HG03060 (cell line): ENCODE measurements around the gene TBC1D3H.
"Not testable (repeated sequence)": the region's sequence is repeated elsewhere in the genome, so short reads cannot be mapped to it uniquely, and the experiment has no call there.

Source experiments
- ATAC-seq: cut with Tn5 transposase; IDR thresholded peaks from one replicate; pipeline ENCODE4 v1.9.1; 2021; ENCODE audit warnings: low read depth, moderate number of reproducible peaks; ENCODE audit not compliant: unreplicated experiment

The TBC1D3H gene

DNA sequence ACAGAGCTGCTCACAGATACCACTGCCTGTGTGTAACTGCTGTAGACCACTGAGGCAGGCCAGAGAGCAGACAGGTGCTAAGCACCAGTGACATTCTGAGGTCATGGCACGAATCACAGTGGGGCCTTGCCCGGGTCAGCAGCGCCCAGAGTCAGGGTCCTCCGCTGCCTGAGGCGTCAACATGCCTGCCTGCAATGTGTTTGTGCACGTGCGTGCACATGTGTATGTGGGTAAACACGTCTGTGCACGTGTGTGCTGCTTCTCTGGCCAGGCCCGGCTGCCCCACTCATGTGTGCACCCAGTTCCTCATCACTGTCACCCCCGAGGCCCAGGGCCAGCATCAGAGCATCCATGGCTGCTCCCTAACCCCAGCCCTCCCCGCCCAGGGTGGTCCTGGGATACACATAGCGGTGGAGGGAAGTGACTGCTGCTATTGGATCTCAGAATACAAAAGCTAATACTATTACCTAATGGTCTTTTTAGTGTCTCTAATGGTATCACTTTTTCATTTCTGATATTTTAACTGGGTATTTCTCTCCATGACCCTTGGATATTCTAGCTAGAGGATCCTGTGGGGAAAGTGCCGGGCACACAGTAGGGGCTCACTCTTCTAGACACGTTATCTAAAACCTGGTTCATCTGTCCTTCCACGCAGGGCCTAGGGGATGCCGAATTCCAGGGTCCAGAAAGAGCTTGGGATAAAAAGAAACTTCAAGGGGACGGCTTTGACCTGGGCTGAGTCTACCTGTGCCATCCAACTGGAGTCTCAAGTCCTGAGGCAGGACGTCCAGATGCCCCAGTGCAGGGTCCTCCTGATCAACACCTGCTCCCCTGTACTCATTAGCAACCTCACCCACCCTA, at the start of gene TBC1D3H:
Gene TBC1D3H (minus strand): TSS at position 51 of the 861 bp plus-strand sequence. CDS start 1,540 bp downstream, outside the sequence.
- ATAC-seq, result not testable (repeated sequence)

DNA sequence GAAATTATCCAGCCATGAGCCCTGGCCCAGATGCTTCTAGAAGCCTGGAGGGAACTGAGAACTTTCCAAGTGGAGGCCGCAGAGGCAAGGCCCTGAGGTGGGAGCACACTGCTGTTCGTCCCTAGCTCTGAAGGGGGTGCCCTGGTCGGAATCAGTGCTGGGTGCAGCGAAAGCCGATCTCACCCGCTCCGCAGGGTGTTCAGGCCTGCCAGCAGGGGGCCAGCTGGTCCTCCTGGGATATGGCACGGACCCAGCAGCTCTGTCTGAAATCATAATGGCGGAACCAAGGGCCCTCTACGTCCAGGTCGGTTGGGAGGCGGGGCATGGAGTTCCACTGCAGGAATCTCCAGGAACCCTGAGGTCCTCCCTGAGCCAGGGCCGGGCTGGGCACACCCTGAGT, 40.7 kb upstream of the TBC1D3H start:
- ATAC-seq, result not testable (repeated sequence)

DNA sequence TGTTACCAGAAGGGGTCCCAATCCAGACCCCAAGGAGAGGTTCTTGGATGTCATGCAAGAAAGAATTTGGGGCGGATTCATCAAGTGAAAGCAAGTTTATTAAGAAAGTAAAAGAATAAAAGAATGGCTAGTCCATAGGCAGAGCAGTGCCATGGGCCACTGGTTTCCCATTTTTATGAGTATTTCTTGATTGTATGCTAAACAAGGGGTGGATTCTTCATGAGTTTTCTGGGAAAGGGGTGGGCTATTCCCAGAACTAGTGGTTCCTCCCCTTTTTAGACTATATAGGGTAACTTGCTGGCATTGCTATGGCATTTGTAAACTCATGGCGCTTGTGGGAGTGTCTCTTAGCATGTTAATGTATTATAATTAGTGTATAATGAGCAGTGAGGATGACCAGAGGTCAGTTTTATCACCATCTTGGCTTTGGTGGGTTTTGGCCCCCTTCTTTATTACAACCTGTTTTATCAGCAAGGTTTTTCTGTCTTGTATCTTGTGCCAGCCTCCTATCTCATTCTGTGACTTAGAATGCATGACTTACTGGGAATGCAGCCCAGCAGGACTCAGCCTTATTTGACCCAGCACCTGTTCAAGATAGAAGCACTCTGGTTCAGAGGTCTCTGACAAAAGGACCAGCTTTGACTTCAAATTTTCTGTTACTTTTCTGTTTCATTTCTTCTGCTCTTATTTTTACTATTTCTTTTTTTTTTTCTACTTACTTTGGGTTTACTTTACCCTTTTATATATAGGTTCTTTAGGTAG, 27.1 kb upstream of the TBC1D3H start:
- ATAC-seq, result not testable (repeated sequence)

DNA sequence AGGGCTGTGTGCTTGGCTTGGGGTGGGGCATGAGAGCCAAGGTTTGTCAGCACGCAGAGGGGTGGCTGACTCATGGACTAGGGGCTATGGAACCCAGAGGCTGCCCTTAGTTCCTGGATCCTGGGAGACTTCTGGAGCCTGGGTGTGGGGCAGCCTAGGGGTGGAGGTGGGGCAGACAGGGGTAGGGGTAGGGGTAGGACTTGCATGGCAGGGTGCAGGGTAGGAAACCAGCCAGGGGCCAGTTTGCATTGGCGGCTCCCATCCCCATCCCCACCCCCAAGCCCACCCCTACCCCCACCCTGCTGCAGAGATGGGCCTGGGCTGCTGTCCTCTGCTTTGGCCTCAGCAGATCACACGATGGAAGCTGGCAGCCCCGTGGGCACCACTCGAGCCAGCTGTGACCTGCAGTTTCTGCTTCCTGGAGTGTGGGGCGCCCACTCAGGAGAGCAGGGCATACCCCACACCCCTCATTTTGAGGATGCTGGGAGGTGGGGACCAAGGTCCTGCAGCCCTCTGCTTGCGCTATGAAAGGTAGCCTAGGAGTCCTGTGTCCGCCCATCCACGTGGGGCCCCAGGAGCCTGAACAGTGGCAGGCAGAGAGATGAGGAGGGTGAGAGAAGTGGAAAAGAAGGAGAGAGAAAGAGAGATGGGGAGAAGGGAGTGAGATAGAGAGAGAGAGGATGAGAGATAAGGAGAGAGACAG, 2.9 kb upstream of the TBC1D3H start:
- not testable (repeated sequence) for ATAC-seq

DNA sequence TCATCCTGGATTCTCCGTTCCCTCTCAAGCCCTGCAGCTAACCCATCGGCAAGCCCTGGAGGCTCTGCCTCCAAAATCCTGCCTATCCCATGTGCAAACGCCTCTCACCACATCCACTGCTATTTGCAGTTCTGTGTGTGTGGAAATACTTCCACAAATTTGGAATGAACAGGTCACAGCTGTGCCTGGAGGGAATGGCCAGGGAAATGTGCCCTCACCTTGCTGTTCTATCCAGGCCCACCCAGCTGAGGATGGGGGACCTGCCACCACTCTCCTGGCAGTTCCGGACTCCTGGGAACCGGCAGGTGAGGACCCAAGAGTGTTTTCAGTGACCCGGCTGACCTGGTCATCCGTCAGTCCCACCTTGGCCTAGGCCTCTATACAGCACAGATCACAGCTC, 12.3 kb downstream of the TBC1D3H start:
- not testable (repeated sequence) for ATAC-seq

DNA sequence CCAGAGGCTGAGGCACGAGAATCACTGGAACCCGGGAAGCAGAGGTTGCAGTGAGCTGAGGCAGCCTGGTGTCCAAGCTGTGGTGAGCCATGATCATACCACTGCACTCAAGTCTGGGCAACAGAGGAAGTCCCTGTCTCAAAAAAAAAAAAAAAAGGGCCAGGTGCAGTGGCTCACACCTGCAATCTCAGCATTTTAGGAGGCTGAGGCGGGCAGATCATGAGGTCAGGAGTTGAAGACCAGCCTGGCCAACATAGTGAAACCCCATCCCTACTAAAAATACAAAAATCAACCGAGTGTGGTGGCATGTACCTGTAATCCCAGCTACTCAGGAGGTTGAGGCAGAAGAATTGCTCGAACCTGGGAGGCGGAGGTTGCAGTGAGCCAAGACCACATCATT, 25.7 kb downstream of the TBC1D3H start:
- ATAC-seq, result not testable (repeated sequence)
